SU-DHL-6 (cell line): ENCODE data around the gene SMIM32.

Experiments used
- H2AFZ ChIP-seq: fragments of 200-600 bp; sonication (generic); 2 replicates; pipeline ENCODE4 v1.6.1; 2014; ENCODE audit warnings: low read depth, mild to moderate bottlenecking, moderate library complexity, mixed read lengths, antibody characterized with exemption, low read length; ENCODE audit not compliant: severe bottlenecking
- H3F3A ChIP-seq: fragments of 200-600 bp; shearing (Covaris generic); 2 replicates; pipeline ENCODE4 v1.6.0; 2016; ENCODE audit warnings: antibody characterized with exemption, mild to moderate bottlenecking; ENCODE audit not compliant: insufficient read depth
- H3K27ac ChIP-seq: fragments of 200-600 bp; sonication (generic); 2 replicates; pipeline ENCODE4 v1.5.1; 2016; ENCODE audit warnings: low read depth, mild to moderate bottlenecking, low read length, moderate library complexity, mixed read lengths
- H3K27me3 ChIP-seq: fragments of 200-600 bp; sonication (generic), shearing (Covaris generic); 2 replicates; pipeline ENCODE4 v1.6.0; 2014; ENCODE audit warnings: mild to moderate bottlenecking, low read length
- H3K36me3 ChIP-seq: fragments of 200-600 bp; sonication (generic); 2 replicates; pipeline ENCODE4 v1.6.1; 2014; ENCODE audit warnings: mild to moderate bottlenecking, low read length, mixed read lengths
- H3K4me2 ChIP-seq: fragments of 300-600, 200-600 bp; shearing (Covaris generic), sonication (generic); 2 replicates; pipeline ENCODE4 v1.6.0; 2014; ENCODE audit warnings: low read length, low read depth, mild to moderate bottlenecking; ENCODE audit not compliant: poor library complexity, severe bottlenecking
- H3K4me3 ChIP-seq: fragments of 200-600 bp; sonication (generic); 2 replicates; pipeline ENCODE4 v1.5.1; 2014; ENCODE audit warnings: antibody characterized with exemption, low read length, mild to moderate bottlenecking, mixed read lengths; ENCODE audit not compliant: insufficient read depth, poor library complexity, severe bottlenecking
- H3K79me2 ChIP-seq: fragments of 200-600 bp; sonication (generic); 2 replicates; pipeline ENCODE4 v1.6.1; 2014; ENCODE audit warnings: mild to moderate bottlenecking, low read length, moderate library complexity; ENCODE audit not compliant: insufficient read depth
- H3K9ac ChIP-seq: fragments of 200-600 bp; sonication (generic); 2 replicates; pipeline ENCODE4 v1.7.0; 2014; ENCODE audit warnings: mild to moderate bottlenecking, low read length
- H3K9me2 ChIP-seq: fragments of 200-600 bp; sonication (generic); replicated peaks from 2 replicates; pipeline ENCODE4 v1.6.1; 2014; ENCODE audit warnings: low read length; ENCODE audit not compliant: insufficient read depth
- H3K9me3 ChIP-seq: fragments of 200-600 bp; sonication (generic); 2 replicates; pipeline ENCODE4 v1.6.1; 2014; ENCODE audit warnings: low read length, mixed read lengths; ENCODE audit not compliant: insufficient read depth
- H4K20me1 ChIP-seq: fragments of 200-600 bp; sonication (generic); 2 replicates; pipeline ENCODE4 v1.6.1; 2014; ENCODE audit warnings: low read depth, mild to moderate bottlenecking, antibody characterized with exemption, low read length, moderate library complexity, mixed read lengths
- EZH2phosphoT487 ChIP-seq: fragments of 200-600 bp; sonication (generic), shearing (Covaris generic); conservative IDR thresholded peaks from 2 replicates; pipeline ENCODE4 v1.6.1; 2018; ENCODE audit warnings: mild to moderate bottlenecking, antibody characterized with exemption, low read length, moderate library complexity, mixed read lengths
- TF ChIP-seq, protein P1 (sequence below): fragments of 200-600 bp; sonication (generic); IDR thresholded peaks from one replicate; pipeline ENCODE4 v1.5.1; 2017; ENCODE audit warnings: antibody characterized with exemption, mild to moderate bottlenecking, low read length, moderate library complexity; ENCODE audit not compliant: insufficient read depth, poor library complexity, severe bottlenecking

SMIM32 gene

GRCh38 chr5:136240894-136241293 lies 47.9 kb upstream of the SMIM32 start:
- no peak overlapping the region for H3K9ac ChIP-seq
- H3K27me3 ChIP-seq = no peaks in the 10 kb centered on the region
- H3F3A ChIP-seq = no peaks in the 10 kb centered on the region
- no peak overlapping the region for H2AFZ ChIP-seq
- H3K9me3 ChIP-seq = no peaks in the 10 kb centered on the region
- no peaks in the 10 kb centered on the region for H3K9me2 ChIP-seq
- no peaks in the 10 kb centered on the region for H3K36me3 ChIP-seq
- H4K20me1 ChIP-seq = no peaks in the 10 kb centered on the region
- H3K4me2 ChIP-seq = no peak overlapping the region
- no peak overlapping the region for H3K4me3 ChIP-seq
- no peaks in the 10 kb centered on the region for H3K79me2 ChIP-seq
- TF ChIP-seq EZH2phosphoT487 = no peak
- TF ChIP-seq, protein P1, sequence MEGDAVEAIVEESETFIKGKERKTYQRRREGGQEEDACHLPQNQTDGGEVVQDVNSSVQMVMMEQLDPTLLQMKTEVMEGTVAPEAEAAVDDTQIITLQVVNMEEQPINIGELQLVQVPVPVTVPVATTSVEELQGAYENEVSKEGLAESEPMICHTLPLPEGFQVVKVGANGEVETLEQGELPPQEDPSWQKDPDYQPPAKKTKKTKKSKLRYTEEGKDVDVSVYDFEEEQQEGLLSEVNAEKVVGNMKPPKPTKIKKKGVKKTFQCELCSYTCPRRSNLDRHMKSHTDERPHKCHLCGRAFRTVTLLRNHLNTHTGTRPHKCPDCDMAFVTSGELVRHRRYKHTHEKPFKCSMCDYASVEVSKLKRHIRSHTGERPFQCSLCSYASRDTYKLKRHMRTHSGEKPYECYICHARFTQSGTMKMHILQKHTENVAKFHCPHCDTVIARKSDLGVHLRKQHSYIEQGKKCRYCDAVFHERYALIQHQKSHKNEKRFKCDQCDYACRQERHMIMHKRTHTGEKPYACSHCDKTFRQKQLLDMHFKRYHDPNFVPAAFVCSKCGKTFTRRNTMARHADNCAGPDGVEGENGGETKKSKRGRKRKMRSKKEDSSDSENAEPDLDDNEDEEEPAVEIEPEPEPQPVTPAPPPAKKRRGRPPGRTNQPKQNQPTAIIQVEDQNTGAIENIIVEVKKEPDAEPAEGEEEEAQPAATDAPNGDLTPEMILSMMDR = no peak
- H3K27ac ChIP-seq = no peak overlapping the region

DNA sequence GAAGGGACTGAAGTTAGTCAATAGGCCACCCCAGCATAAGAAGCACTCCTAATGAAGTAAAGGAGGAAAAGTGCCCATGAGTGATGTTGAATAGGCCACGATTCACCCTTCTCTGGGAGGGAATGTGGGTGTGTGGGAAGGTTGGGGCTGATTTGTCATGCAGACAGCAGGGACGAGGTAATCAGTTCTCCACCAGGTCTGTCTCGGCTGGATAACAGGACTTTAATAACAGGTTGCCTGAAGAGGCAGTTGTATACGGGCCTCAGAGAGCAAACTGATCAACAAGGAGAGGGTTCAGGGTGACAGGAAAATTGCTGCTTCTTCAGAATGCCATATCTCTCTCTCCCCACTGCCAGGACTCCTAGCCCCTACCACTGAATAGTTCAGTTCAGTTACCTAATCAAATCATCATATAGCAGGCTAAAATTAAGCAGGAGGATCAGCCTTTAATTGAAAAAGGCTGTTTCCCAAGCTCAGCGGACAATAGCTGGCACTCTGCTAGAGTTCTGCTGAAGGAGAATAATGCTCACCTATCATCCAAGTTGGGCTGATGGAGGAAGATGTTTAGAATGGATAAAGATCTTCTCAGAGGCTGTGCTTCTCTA lies 43.6 kb upstream of the SMIM32 start:
- Histone ChIP-seq H3K9ac (no peak overlapping the region), H3K9me2 (no peaks in the 10 kb centered on the region), H3K4me2 (no peak overlapping the region), H3F3A (no peaks in the 10 kb centered on the region), H2AFZ (no peak overlapping the region), H3K4me3 (no peak overlapping the region), H3K27me3 (no peaks in the 10 kb centered on the region), H4K20me1 (no peaks in the 10 kb centered on the region), H3K79me2 (no peaks in the 10 kb centered on the region), H3K9me3 (no peaks in the 10 kb centered on the region), H3K27ac (no peak overlapping the region), H3K36me3 (no peaks in the 10 kb centered on the region)
- no peak for TF ChIP-seq EZH2phosphoT487
- TF ChIP-seq, protein P1 = no peak

DNA sequence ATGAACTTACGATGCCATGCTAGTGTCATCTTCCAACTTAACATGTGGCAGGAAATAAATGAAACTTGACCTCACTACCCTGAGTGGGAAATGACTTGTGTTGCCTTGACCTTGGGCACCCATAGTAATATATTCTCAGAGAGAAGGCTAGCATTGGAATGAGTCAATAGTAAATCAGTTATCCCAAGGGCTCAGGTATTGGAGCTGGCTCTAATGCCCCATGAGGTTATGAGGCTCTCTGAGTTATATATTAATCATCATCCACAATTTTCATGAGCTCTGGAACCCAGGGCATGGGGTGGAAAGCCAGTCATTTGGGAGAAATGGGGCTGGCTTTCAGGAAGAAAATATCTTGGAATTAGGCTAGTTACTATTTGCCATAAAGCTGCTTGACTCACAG lies 42.4 kb upstream of the SMIM32 start:
- Histone ChIP-seq H3K4me3 (no peak overlapping the region), H3K9ac (no peak overlapping the region), H3K27me3 (no peaks in the 10 kb centered on the region), H3K27ac (no peak overlapping the region), H3K4me2 (no peak overlapping the region), H2AFZ (no peak overlapping the region), H3F3A (no peaks in the 10 kb centered on the region), H3K9me3 (no peaks in the 10 kb centered on the region), H4K20me1 (no peaks in the 10 kb centered on the region), H3K9me2 (no peaks in the 10 kb centered on the region), H3K36me3 (no peaks in the 10 kb centered on the region), H3K79me2 (no peaks in the 10 kb centered on the region)
- TF ChIP-seq, protein P1 = no peak
- TF ChIP-seq EZH2phosphoT487 = no peak
